PFSK-1 (cell line): Measurements from ENCODE around the gene UBQLN1.

Experiments used
- POLR2AphosphoS5 ChIP-seq: IDR thresholded peaks from 2 replicates; pipeline ENCODE4 v1.6.1; 2012; ENCODE audit warnings: low read depth, mild to moderate bottlenecking, control low read depth, low read length, moderate library complexity
- TAF1 ChIP-seq: IDR thresholded peaks from 2 replicates; pipeline ENCODE4 v1.6.1; 2012; ENCODE audit warnings: low read length, control low read depth, borderline replicate concordance; ENCODE audit not compliant: insufficient read depth
- TF ChIP-seq, protein P1 (sequence below), 2 experiments: IDR thresholded peaks; 2 replicates each; pipeline versions ENCODE4 v1.6.1 to v1.8.0; 2011 to 2012; ENCODE audit warnings: low read depth in 2 of 2, low read length in 2 of 2, control low read depth in 1 of 2, inconsistent platforms in 1 of 2, mild to moderate bottlenecking in 1 of 2, moderate library complexity in 1 of 2; ENCODE audit not compliant: insufficient read depth in 1 of 2

DNA sequence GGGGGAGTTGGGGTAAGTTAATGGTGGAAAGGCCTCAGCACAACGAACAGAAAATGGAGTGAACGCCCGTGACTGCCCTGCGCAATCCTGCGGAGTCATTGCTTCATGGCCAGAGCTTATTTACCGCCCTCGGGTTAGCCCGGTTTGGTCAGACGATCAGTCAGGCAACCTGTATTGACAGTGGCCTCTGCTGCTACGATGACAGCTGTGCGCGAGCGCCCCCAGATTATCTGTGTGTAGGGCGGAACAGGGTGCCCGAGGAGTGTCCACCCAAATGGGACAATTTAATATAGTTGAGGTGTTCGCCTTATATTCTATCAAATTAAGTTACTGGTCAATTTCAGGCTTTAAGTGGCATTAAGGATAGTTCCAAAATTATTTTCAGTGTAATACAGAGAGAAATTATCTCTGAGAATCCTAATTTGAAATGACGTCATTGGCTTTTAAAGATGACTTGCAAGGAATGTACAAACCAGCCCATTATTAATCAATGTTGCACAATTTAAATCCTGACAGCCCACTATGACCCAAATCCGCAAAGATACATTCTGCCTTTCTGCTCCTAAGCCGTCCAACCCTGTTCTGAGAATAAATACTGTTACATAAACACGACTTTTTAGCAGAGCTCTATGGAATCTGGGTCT, 879 bp upstream of the UBQLN1 start:
- TF ChIP-seq POLR2AphosphoS5 (no peak), TAF1 (no peak)
- TF ChIP-seq, protein P1, sequence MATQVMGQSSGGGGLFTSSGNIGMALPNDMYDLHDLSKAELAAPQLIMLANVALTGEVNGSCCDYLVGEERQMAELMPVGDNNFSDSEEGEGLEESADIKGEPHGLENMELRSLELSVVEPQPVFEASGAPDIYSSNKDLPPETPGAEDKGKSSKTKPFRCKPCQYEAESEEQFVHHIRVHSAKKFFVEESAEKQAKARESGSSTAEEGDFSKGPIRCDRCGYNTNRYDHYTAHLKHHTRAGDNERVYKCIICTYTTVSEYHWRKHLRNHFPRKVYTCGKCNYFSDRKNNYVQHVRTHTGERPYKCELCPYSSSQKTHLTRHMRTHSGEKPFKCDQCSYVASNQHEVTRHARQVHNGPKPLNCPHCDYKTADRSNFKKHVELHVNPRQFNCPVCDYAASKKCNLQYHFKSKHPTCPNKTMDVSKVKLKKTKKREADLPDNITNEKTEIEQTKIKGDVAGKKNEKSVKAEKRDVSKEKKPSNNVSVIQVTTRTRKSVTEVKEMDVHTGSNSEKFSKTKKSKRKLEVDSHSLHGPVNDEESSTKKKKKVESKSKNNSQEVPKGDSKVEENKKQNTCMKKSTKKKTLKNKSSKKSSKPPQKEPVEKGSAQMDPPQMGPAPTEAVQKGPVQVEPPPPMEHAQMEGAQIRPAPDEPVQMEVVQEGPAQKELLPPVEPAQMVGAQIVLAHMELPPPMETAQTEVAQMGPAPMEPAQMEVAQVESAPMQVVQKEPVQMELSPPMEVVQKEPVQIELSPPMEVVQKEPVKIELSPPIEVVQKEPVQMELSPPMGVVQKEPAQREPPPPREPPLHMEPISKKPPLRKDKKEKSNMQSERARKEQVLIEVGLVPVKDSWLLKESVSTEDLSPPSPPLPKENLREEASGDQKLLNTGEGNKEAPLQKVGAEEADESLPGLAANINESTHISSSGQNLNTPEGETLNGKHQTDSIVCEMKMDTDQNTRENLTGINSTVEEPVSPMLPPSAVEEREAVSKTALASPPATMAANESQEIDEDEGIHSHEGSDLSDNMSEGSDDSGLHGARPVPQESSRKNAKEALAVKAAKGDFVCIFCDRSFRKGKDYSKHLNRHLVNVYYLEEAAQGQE (IDR thresholded peaks at IDR 0.05; ENCODE audit: insufficient read depth in 1 of 2, low read depth in 2 of 2, low read length in 2 of 2) = no peak
